GDM1 (cell line): Measurements from ENCODE around the gene TTLL6.
A peak's percentile ranks its signal among the peaks of the same experiment; 100 is the strongest.
"Not testable (repeated sequence)": the region's sequence is repeated elsewhere in the genome, so short reads cannot be mapped to it uniquely, and the experiment has no call there.

Experiments
- DNase-seq: peaks from one replicate; lab custom pipeline; 2025; lab: John Stamatoyannopoulos, UW

Gene TTLL6

GRCh38 chr17:48815311-48815710 lies 1.7 kb downstream of the TTLL6 start:
- no peak for DNase-seq

DNA sequence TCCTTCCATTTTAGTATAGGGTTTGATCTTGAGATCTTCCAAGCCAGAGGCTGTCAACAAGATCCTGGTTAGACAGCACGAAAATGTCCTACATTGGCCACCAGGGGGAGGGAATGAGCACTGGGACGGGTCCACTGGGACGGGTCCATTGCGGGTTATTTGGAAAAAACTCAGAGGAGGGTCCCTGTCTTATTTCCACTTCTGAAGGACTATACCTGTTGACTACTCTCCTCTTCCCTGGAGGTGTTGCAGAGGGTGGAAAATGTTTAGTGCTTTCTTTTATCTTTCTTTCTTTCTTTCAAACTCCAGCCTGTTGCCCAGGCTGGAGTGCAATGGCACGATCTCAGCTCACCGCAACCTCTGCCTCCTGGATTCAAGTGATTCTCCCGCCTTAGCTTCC lies 2.5 kb downstream of the TTLL6 start:
- DNase-seq, result no peak

DNA sequence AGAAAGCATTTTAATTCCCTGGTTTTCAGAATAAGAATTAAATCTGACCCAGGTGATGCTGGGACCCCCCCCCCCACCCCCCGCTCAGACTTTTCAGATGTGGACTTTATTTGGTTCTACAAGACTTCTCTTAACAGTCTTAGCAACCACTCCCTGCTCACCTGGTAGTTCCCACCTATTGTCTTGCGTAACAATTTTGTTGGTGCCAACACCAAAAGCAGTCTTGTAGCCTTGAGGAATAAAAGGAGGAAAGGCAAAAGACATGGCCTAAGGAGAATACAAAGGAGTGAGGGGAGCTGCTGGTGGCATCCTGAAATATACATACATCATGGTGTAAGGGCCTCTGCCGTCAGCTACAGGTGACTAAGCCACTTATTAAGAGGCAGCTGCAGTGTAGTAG lies 5.0 kb downstream of the TTLL6 start:
- DNase-seq, result no peak

DNA sequence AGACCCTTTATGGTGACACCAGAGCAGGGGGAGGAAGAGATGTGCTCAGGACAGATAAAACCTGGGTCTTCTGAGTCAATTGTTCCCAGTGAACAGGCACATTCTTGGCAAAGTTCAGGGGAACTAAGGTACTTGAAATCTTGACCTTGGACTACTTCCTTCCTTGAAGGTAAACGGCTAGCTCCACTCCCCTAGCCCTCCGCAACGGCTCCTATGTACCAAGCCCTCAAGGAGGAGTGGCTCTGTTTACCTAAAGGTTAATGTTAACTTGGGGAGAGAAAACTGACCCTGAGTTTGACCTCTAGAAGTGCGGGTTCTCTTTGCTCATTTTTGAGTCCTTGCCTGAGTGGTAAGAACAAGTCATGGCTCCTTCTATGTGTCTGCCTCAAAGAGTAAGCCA lies 7.8 kb downstream of the TTLL6 start:
- no peak for DNase-seq

GRCh38 chr17:48804936-48805411 lies 12.1 kb downstream of the TTLL6 start:
- peak; percentile 13 for DNase-seq

DNA sequence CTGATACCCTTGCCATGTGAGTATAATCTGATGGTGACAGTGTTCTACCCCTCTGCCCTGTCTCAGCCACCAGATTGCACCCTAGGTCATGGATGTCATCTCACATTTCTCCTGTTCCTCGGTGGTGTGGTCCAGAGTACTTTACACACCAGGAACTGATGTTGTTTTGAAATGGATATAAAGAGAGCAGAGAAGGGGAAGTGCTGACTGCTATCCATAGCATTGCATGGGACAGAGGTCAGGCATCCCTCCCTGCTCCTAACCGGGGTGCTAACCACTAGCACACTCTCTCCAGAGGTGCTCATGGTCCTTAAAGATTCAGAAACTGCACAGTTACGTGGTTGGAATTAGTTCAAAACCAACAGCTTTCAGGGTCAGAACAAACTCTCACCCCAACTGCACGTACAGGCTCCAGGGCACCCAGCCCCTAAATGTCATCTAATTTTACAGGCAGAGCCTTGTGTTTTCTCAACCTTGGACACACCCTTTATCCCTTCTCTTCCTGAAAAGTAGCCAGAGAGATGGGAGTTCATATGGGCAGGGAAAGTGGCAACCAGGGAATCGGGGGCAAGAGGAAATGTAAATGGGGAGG lies 16.3 kb downstream of the TTLL6 start:
- DNase-seq, result no peak

DNA sequence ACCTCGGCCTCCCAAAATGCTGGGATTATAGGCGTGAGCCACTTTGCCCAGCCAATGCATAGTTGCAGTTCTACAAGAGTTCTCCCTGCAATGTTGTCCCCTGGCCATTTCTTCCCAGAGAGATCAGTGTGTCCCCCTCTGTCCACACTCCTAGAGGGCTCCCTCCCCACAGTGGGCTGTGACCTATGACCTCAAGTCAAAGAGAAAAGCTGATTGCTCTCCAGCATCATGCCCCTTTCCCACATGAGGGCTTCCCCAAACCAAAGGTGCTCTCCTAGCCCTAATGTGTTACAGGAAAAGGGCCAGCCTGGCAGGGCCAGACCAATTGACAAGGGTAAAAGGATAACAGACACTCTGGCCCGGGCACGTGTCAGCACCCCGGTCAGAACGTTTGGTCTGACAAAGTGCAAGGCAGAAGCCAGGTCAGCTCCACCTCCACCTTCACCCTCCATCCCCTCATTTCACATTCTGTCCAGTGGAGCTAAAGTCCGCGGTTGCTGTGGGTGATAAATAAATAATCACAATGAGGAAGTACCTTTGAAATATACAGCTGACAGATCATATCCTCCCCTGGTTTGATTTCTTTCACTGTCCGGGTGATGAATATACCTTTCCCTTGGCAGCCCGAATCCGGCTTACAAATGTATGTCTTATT lies 17.8 kb downstream of the TTLL6 start:
- no peak for DNase-seq

DNA sequence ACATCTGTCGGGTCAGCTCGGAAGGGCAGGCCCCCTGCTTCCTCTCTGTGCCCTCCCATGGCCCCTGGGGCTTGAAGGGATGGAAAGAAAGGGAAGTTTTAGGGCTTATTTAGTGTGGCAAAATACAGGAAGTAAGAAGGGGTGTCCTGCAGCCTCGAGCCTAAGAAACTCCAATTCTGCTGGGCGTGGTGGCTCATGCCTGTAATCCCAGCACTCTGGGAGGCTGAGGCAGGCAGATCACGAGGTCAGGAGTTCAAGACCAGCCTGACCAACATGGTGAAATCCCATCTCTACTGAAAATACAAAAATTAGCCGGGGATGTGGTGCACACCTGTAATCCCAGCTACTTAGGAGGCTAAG lies 20.9 kb downstream of the TTLL6 start:
- not testable (repeated sequence) for DNase-seq

- DNase-seq, result no peak
These were observed 21.4 kb downstream of the TTLL6 start for GRCh38 chr17:48795444-48796162.

GRCh38 chr17:48792033-48792798 lies 24.8 kb downstream of the TTLL6 start:
- DNase-seq, result no peak

GRCh38 chr17:48791128-48792032 lies 25.6 kb downstream of the TTLL6 start:
- DNase-seq, result peak; percentile 48

GRCh38 chr17:48790607-48791127 lies 26.4 kb downstream of the TTLL6 start:
- DNase-seq, result no peak

GRCh38 chr17:48787828-48788227 lies 29.2 kb downstream of the TTLL6 start:
- no peak for DNase-seq

DNA sequence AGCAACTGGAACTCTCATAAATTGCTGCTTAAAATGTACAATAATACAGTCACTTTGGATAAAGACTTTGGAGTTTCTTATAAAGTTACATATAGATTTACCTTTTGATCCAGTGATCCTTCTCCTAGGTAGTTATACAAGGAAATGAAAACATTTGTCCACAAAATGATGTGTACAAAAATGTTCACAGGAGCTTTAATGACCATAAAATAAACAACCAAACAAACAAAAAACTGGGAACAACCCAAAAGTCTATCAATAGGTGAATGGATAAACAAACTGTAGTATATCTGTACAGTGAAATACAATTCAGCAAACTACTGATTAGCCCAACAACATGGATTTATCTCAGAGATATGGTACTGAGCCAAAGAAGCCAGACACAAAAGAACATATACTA lies 37.6 kb downstream of the TTLL6 start:
- no peak for DNase-seq

DNA sequence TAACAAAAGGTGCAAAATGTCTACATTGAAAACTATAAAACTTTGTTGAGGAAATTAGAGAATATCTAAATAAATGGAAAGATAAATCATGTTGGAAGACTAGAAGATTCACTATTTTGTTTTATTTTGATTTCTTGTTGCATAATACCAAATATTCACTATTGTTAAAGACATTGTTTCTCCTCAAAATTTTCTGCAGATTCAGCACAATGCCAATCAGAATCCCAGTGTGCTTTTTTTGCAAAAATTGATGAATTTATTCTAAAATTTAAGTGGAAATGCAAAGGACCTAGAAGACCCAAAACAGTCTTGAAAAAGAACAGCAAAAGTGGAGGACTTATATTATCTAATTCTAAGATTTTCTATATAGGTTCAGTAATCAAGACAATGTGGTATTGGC lies 40.4 kb downstream of the TTLL6 start:
- no peak for DNase-seq

DNA sequence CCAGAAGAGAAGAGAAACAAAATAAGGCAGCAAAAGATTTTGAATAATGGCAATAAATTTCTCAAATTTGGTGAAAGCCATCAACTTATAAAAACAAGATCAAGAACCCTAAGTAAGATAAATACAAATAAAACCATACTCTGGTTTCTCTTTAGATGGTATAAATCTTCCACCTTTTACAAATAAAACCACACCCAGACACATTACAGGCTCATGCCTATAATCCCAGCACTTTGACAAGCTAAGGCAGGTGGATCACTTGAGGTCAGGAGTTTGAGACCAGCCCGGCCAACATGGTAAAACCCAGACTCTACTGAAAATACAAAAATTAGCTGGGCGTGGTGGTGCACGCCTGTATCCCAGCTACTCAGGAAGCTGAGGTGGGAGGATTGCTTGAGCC lies 43.8 kb downstream of the TTLL6 start:
- DNase-seq, result no peak

GRCh38 chr17:48770954-48771353 lies 46.1 kb downstream of the TTLL6 start:
- DNase-seq, result no peak

DNA sequence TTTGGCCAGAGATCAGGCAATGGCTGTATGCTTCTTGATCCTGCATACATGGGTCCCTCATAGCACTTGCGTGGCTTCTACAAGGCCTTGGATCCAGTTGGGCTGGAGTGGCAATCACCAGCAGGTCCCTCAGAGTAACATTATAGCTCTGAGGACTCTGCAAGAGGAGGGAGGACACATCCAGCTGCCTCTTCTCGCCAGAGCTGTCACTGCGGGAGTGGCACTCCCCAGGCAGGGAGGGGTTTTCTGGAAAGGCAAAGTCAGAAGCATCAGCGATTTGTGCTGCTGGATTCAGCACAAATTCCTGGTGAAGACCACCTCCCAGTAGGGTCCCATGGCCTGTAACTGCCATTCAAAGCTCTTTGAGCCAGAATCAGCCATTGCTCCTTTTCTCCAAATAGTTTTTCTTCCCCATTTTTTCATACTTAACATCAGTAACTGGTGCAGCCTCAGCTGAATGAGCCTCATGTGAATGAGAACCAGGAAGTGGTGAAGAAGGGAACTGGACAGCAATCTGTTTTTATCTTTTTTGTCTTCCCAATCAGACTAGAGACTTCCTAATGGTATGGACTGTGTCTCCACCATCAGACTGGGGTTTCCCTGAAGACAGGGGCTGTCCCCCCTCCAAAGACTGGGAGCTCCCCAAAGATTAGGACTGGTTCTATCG lies 47.9 kb downstream of the TTLL6 start:
- DNase-seq, result no peak

DNA sequence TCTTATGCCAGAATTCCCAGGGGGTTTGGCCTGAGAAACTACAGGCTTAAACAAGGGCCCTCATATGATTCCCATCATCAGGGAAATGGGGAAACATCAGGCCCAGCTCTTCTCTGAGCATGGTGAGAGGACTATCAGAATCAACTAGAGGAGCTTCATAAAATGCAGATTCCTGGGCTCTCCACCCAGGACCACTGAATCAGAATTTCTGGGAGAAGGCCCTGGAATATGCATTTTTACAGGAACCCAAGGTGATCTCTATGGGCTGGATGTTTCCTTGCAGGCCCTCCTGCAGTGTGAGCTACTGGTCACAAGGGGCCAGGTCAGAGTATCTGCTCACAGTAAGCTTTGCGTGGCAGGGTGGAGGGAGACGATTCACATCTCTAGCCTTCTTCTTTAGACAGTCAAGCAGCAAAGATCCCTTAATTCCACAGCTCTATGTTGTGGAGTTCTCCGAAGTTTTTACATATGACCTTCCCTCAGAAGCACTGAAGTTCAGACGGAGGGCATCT lies 49.7 kb downstream of the TTLL6 start:
- no peak for DNase-seq

- DNase-seq, result no peak
These were observed 55.9 kb downstream of the TTLL6 start for GRCh38 chr17:48761114-48761513.

DNA sequence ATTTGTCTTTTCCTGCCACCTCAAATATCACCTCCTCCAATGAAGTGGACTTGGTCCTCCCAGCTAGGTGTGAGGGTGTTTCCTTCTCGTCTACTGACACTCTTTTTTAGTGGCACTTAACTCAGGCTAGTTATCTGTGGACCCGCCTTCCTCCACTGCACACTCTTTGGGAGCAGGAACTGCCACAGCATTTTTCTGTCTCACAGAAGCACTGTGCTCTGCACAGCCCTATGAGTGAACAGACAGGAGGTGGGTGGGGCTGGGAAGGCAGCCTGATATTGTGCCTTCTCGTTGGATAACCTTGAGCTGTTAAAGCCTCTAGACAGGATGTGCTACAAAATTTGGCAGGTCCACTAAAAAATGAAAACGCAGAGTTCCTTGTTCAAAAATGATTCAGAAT lies 56.6 kb downstream of the TTLL6 start:
- no peak for DNase-seq
